SH-SY5Y (cell line): Measurements from ENCODE around the gene HENMT1.

Experiments used
- GATA2 ChIP-seq: IDR thresholded peaks from 2 replicates; pipeline ENCODE4 v1.6.1; 2011; ENCODE audit warnings: mild to moderate bottlenecking, low read depth, low read length
- GATA3 ChIP-seq: IDR thresholded peaks from 2 replicates; pipeline ENCODE4 v1.6.1; 2011; ENCODE audit warnings: low read depth, mild to moderate bottlenecking, low read length, moderate library complexity

- no peak for TF ChIP-seq GATA3
- TF ChIP-seq GATA2 = no peak
Measured at GRCh38 chr1:108706643-108707042, 45.8 kb upstream of the HENMT1 start.
